B cell (primary cell): ENCODE data around the gene TNFAIP8L3. TPM values are rescaled to one million over a fixed set of nuclear protein-coding genes. Genes with fewer than 3 reads are reported as not detected.
"Not testable (repeated sequence)": the region's sequence is repeated elsewhere in the genome, so short reads cannot be mapped to it uniquely, and the experiment has no call there.

ENCODE experiments used
- ATAC-seq: fragments of 200-7000 bp; cut with Tn5 transposase; one replicate; pipeline ENCODE4 v1.10.0; 2021; ENCODE audit warnings: low read depth, mild to moderate bottlenecking, moderate number of reproducible peaks, moderate library complexity
- CTCF ChIA-PET: fragments of 350-600 bp; sonication (Branson Sonifier 250); formaldehyde crosslinking; loops from one replicate; lab custom pipeline; 2021; ENCODE audit warnings: antibody characterized with exemption, inconsistent platforms; lab: Charles Lee
- POLR2A ChIA-PET: fragments of 350-600 bp; sonication (Branson Sonifier 250); formaldehyde crosslinking; loops from one replicate; lab custom pipeline; 2021; ENCODE audit warnings: antibody characterized with exemption; lab: Charles Lee
- DNase-seq: peaks from one replicate; pipeline ENCODE4 v3.0.0; 2013
- H2AFZ ChIP-seq: 2 replicates; pipeline ENCODE4 v1.6.1; 2012; ENCODE audit warnings: mild to moderate bottlenecking, low read depth, low read length; ENCODE audit not compliant: insufficient read depth, poor library complexity, severe bottlenecking
- H3K27ac ChIP-seq, 2 donors: 1 replicate in 1 of 2; 2 replicates in 1 of 2; pipeline ENCODE4 v1.5.1; 2012 to 2013; ENCODE audit warnings: low read length in 2 of 2, mild to moderate bottlenecking in 2 of 2, moderate library complexity in 1 of 2
- H3K27me3 ChIP-seq, 4 experiments: fragments of 200-600 bp in 1 of 4; sonication (generic) in 1 of 4; replicated peaks in 1 of 4; 1 replicate in 2 of 4; 2 replicates in 2 of 4; pipeline versions ENCODE4 v1.6.1 to v1.7.0; 2013 to 2016; ENCODE audit warnings: low read length in 3 of 4, mild to moderate bottlenecking in 2 of 4, mixed read lengths in 1 of 4, moderate library complexity in 1 of 4; ENCODE audit not compliant: insufficient read depth in 4 of 4, control insufficient read depth in 3 of 4; ENCODE audit errors: control extremely low read depth in 1 of 4
- H3K36me3 ChIP-seq, 2 experiments: replicated peaks in 1 of 2; 1 replicate in 1 of 2; 2 replicates in 1 of 2; pipeline versions ENCODE4 v1.6.1 to v1.7.1; 2013; ENCODE audit warnings: low read length in 1 of 2; ENCODE audit not compliant: insufficient read depth in 2 of 2, control insufficient read depth in 1 of 2; ENCODE audit errors: control extremely low read depth in 1 of 2, extremely low read depth in 1 of 2
- H3K4me1 ChIP-seq, 2 donors: fragments of 200-600 bp in 1 of 2; sonication (generic) in 1 of 2; 1 replicate in 1 of 2; 2 replicates in 1 of 2; pipeline versions ENCODE4 v1.5.1 to v1.6.1; 2013 to 2017; ENCODE audit warnings: low read length in 2 of 2; ENCODE audit not compliant: control insufficient read depth in 2 of 2, insufficient read depth in 2 of 2
- H3K4me2 ChIP-seq: replicated peaks from 2 replicates; pipeline ENCODE3; 2012; ENCODE audit warnings: mild to moderate bottlenecking, low read depth, low read length; ENCODE audit not compliant: poor library complexity, severe bottlenecking
- H3K4me3 ChIP-seq, 5 experiments: fragments of 200-600 bp in 1 of 5; sonication (generic) in 1 of 5; 1 replicate in 3 of 5; 2 replicates in 2 of 5; pipeline versions ENCODE4 v1.5.1 to v1.7.0; 2011 to 2016; ENCODE audit warnings: low read length in 4 of 5, mild to moderate bottlenecking in 4 of 5, low read depth in 2 of 5, control low read depth in 1 of 5, moderate library complexity in 1 of 5; ENCODE audit not compliant: insufficient read depth in 1 of 5; ENCODE audit errors: control extremely low read depth in 1 of 5, extremely low read depth in 1 of 5
- H3K79me2 ChIP-seq: fragments of 200-600 bp; sonication (generic); one replicate; pipeline ENCODE4 v1.6.0; 2016; ENCODE audit warnings: low read length; ENCODE audit not compliant: control insufficient read depth, insufficient read depth
- H3K9ac ChIP-seq: fragments of 200-600 bp; sonication (generic); 2 replicates; pipeline ENCODE4 v1.6.1; 2017; ENCODE audit warnings: mild to moderate bottlenecking, low read length, moderate library complexity
- H3K9me3 ChIP-seq, 3 donors: one replicate each; pipeline versions ENCODE4 v1.6.1 to v1.7.1; 2013; ENCODE audit warnings: low read length in 2 of 3; ENCODE audit not compliant: control insufficient read depth in 2 of 3, insufficient read depth in 1 of 3; ENCODE audit errors: control extremely low read depth in 1 of 3
- H4K20me1 ChIP-seq: 2 replicates; pipeline ENCODE4 v1.6.0; 2012; ENCODE audit warnings: mild to moderate bottlenecking, low read length; ENCODE audit not compliant: insufficient read depth, control insufficient read depth, poor library complexity, severe bottlenecking
- H3K27ac Mint-ChIP-seq: one replicate; pipeline ENCODE4 v1.8.0; 2021; ENCODE audit warnings: mixed read lengths
- H3K27me3 Mint-ChIP-seq: one replicate; pipeline ENCODE4 v1.8.0; 2021; ENCODE audit warnings: mixed read lengths
- H3K4me1 Mint-ChIP-seq: one replicate; pipeline ENCODE4 v1.8.0; 2021; ENCODE audit warnings: mixed read lengths
- H3K4me3 Mint-ChIP-seq: one replicate; pipeline ENCODE4 v1.8.0; 2021; ENCODE audit warnings: mixed read lengths
- H3K9me3 Mint-ChIP-seq: one replicate; pipeline ENCODE4 v1.8.0; 2022; ENCODE audit warnings: mixed read lengths; ENCODE audit not compliant: insufficient read depth
- EZH2 ChIP-seq: IDR thresholded peaks from 2 replicates; pipeline ENCODE4 v1.6.1; 2012; ENCODE audit warnings: borderline replicate concordance, low read depth, mild to moderate bottlenecking, moderate library complexity, low read length; ENCODE audit not compliant: insufficient read depth, poor library complexity, severe bottlenecking
- WGBS: methylation state at CpG from one replicate; pipeline ENCODE4 v1.1.5; 2013; ENCODE audit warnings: missing lambda C conversion rate; ENCODE audit not compliant: insufficient coverage; 5-methylcytosine and 5-hydroxymethylcytosine counted together
- intact Hi-C: fragments of 100-400 bp; cut with micrococcal nuclease; formaldehyde crosslinking; loops from one replicate; pipeline ENCODE4 v1.10.0; 2022
- polyA plus RNA-seq: library from polyadenylated mRNA; depleted of rRNA; stranded (reverse); fragments of >200 nt; gene quantifications from 2 replicates; pipeline ENCODE4 v1.2.3, GENCODE V29; 2012
- total RNA-seq, 2 donors: library from RNA; stranded (reverse); fragments of 120-200 nt in 1 of 2; gene quantifications; 1 replicate in 1 of 2; 2 replicates in 1 of 2; pipeline versions ENCODE4 v1.2.3 to v1.2.4, GENCODE V29; 2013 to 2022
- TF ChIP-seq, protein P1 (sequence below): fragments of 200-600 bp; IDR thresholded peaks from one replicate; pipeline ENCODE4 v1.8.0; 2022; ENCODE audit warnings: antibody characterized with exemption, mild to moderate bottlenecking

Gene TNFAIP8L3
- total and polyA plus RNA-seq, 2 donors (not counting 1 experiment from before 2014, with no cell fraction given), result not detected

DNA sequence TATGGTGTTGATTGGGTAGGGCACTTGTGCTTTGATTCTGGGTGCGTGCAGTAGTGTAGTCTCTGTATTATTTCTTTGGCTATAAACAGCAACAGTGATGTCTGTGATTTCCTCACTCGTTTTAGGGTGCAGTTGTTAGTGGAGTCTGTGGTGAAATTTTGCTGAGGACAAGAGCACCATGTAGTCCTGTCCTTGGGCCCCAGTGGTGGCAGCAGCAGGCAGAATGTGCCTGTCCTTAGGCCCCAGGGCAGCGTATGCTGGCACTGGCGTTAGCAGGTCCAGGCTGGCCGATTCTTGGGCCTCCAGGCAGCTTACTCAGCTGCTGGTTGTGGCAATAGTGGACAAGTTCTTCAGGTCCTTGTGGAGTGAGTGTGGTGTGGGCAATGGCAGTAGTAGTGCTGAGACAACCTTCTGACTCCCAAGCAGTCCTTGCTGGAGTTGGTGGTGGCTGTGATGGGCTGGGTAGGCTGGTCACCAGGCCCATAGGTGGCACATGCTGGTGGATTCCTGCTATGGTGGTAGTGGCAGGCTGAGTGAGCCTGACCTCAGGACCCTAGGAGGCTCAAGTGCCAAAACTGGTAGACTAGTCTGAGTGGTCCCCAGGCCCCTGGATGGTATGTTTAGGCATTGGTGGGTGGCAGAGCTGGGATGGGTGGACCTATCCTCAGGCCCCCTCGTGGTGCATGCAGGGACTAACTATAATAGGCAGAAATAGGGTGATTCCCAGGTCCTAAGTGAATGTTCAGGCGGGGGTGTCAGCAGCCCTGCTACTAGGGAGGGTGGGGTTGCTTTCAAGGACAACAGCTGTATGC is 56.3 kb downstream of the TNFAIP8L3 start:
- POLR2A ChIA-PET, result no interaction called here
- Mint-ChIP-seq H3K27ac (no peak overlapping the region), H3K9me3 (no peaks in the 10 kb centered on the region), H3K4me1 (no peaks in the 10 kb centered on the region), H3K4me3 (no peak overlapping the region), H3K27me3 (no peaks in the 10 kb centered on the region)
- no peak for DNase-seq
- no peak for ATAC-seq
- no peak overlapping the region for H3K9ac ChIP-seq
- H3K27ac ChIP-seq, result no peak overlapping the region
- no peaks in the 10 kb centered on the region for H3K79me2 ChIP-seq
- intact Hi-C loops, result no loop called here
- H2AFZ ChIP-seq, result no peak overlapping the region
- no peaks in the 10 kb centered on the region for H3K27me3 ChIP-seq
- H4K20me1 ChIP-seq, result no peaks in the 10 kb centered on the region
- 88% methylated on average over 5 of the region's 7 CpGs for WGBS
- H3K4me3 ChIP-seq, result no peak overlapping the region
- no peaks in the 10 kb centered on the region for H3K4me1 ChIP-seq
- H3K9me3 ChIP-seq, result no peaks in the 10 kb centered on the region
- no peaks in the 10 kb centered on the region for H3K36me3 ChIP-seq
- no peak overlapping the region for H3K4me2 ChIP-seq
- TF ChIP-seq, protein P1, sequence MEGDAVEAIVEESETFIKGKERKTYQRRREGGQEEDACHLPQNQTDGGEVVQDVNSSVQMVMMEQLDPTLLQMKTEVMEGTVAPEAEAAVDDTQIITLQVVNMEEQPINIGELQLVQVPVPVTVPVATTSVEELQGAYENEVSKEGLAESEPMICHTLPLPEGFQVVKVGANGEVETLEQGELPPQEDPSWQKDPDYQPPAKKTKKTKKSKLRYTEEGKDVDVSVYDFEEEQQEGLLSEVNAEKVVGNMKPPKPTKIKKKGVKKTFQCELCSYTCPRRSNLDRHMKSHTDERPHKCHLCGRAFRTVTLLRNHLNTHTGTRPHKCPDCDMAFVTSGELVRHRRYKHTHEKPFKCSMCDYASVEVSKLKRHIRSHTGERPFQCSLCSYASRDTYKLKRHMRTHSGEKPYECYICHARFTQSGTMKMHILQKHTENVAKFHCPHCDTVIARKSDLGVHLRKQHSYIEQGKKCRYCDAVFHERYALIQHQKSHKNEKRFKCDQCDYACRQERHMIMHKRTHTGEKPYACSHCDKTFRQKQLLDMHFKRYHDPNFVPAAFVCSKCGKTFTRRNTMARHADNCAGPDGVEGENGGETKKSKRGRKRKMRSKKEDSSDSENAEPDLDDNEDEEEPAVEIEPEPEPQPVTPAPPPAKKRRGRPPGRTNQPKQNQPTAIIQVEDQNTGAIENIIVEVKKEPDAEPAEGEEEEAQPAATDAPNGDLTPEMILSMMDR, result no peak
- no peak for TF ChIP-seq EZH2
- CTCF ChIA-PET, result no interaction called here

DNA sequence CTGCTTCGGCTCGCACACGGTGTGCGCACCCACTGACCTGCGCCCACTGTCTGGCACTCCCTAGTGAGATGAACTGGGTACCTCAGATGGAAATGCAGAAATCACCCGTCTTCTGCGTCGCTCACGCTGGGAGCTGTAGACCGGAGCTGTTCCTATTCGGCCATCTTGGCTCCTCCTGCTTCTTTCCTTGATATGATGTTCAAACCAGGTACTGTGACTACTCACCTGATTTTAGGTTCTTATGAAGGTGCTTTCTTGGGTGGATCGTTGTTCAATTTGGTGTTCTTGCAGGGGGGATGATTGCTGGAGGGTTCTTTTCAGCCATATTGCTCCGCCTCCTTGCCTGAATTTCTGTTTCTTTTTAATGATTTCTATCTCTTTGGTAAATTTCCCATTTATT is 57.2 kb downstream of the TNFAIP8L3 start:
- 100% methylated on average over 5 of the region's 13 CpGs for WGBS
- H3K4me3 ChIP-seq, H3K27me3 ChIP-seq, H3K27ac ChIP-seq, H3K4me1 Mint-ChIP-seq, H3K79me2 ChIP-seq, H3K9me3 ChIP-seq, H4K20me1 ChIP-seq, H2AFZ ChIP-seq, H3K4me2 ChIP-seq, ATAC-seq, H3K36me3 ChIP-seq, H3K9ac ChIP-seq, intact Hi-C loops, H3K4me3 Mint-ChIP-seq, H3K9me3 Mint-ChIP-seq, DNase-seq, H3K27me3 Mint-ChIP-seq, H3K4me1 ChIP-seq, H3K27ac Mint-ChIP-seq, POLR2A ChIA-PET: not testable (repeated sequence)
- CTCF ChIA-PET, result interaction anchor here (0.6 kb wide), 1 partner anchor 797 kb away, joined by 4 read pairs; no protein-coding TSS in a partner anchor
